ENCODE data around the gene RNF130.

DNA sequence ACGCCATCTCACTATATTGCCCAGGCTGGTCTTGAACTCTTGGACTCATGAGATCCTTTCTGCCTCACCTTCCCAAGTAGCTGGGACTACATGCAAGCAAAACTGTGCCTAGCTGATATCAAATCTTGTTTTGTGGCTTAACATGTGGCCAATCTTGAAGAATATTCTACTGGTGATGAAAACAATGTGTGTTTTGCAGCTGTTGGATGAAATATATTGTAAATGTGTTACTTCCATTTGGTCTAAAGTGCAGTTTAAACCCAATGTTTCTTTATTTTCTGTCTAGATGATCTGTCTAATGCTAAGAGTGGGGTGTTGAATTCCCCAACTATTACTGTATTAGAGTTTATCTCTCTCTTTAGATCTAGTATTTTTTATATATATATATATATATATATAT is 73.1 kb downstream of the RNF130 start:
- TF ChIP-seq EZH2 (IDR thresholded peaks at IDR 0.05; ENCODE audit: borderline replicate concordance, low read length) = no peak
- TF ChIP-seq, protein P1, sequence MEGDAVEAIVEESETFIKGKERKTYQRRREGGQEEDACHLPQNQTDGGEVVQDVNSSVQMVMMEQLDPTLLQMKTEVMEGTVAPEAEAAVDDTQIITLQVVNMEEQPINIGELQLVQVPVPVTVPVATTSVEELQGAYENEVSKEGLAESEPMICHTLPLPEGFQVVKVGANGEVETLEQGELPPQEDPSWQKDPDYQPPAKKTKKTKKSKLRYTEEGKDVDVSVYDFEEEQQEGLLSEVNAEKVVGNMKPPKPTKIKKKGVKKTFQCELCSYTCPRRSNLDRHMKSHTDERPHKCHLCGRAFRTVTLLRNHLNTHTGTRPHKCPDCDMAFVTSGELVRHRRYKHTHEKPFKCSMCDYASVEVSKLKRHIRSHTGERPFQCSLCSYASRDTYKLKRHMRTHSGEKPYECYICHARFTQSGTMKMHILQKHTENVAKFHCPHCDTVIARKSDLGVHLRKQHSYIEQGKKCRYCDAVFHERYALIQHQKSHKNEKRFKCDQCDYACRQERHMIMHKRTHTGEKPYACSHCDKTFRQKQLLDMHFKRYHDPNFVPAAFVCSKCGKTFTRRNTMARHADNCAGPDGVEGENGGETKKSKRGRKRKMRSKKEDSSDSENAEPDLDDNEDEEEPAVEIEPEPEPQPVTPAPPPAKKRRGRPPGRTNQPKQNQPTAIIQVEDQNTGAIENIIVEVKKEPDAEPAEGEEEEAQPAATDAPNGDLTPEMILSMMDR (conservative IDR thresholded peaks at IDR 0.05 in 1 of 2, IDR thresholded peaks at IDR 0.05 in 1 of 2; ENCODE audit: extremely low read depth in 1 of 2, insufficient read depth in 1 of 2, low read depth in 1 of 2, low read length in 2 of 2) = no peak

Measured in mammary epithelial cell (primary cell).